HEK293 (cell line): ENCODE measurements around the gene HLA-DQB1.
"Not testable (repeated sequence)": the region's sequence is repeated elsewhere in the genome, so short reads cannot be mapped to it uniquely, and the experiment has no call there.

ENCODE experiments used
- CTCF ChIA-PET: fragments of 350-600 bp; formaldehyde crosslinking; extraction: SDS; loops from one replicate; lab custom pipeline; 2021; ENCODE audit warnings: antibody characterized with exemption; lab: Yijun Ruan, JAX
- POLR2A ChIA-PET: fragments of 300-600 bp; formaldehyde crosslinking; extraction: SDS; loops from one replicate; lab custom pipeline; 2020; ENCODE audit warnings: antibody characterized with exemption, inconsistent platforms; lab: Yijun Ruan, JAX
- H3K27ac ChIP-seq: fragments of 200-500 bp; sonication (Bioruptor generic); 2 replicates; pipeline ENCODE4 v1.5.1; 2014; ENCODE audit warnings: low read depth, low read length, control low read depth, inconsistent platforms; ENCODE audit errors: extremely low read depth
- H3K36me3 ChIP-seq, 2 experiments: fragments of 200-500 bp in 1 of 2; sonication (Bioruptor generic) in 1 of 2; 1 replicate in 1 of 2; 2 replicates in 1 of 2; pipeline ENCODE4 v1.5.1; 2014 to 2017; ENCODE audit warnings: inconsistent platforms in 2 of 2, low read length in 2 of 2; ENCODE audit not compliant: control insufficient read depth in 2 of 2, insufficient read depth in 1 of 2
- H3K4me1 ChIP-seq: fragments of 200-500 bp; sonication (Bioruptor generic); 2 replicates; pipeline ENCODE4 v1.5.1; 2014; ENCODE audit warnings: mild to moderate bottlenecking, low read length, inconsistent platforms; ENCODE audit not compliant: control insufficient read depth, insufficient read depth
- H3K4me3 ChIP-seq: 2 replicates; pipeline ENCODE4 v1.5.1; 2011; ENCODE audit warnings: low read depth, mild to moderate bottlenecking, control low read depth, low read length, moderate library complexity
- H3K9me3 ChIP-seq: fragments of 200-500 bp; sonication (Bioruptor generic); 2 replicates; pipeline ENCODE4 v1.5.1; 2014; ENCODE audit warnings: low read depth, low read length, inconsistent platforms; ENCODE audit not compliant: control insufficient read depth, insufficient read depth
- GLIS2 ChIP-seq: fragments of 450-650 bp; formaldehyde crosslinking; IDR thresholded peaks from 2 replicates; pipeline ENCODE4 v1.5.1; 2016; ENCODE audit warnings: missing biosample characterization, missing genetic modification characterization
- HIC1 ChIP-seq: fragments of 450-650 bp; formaldehyde crosslinking; IDR thresholded peaks from 2 replicates; pipeline ENCODE4 v1.5.1; 2016; ENCODE audit warnings: missing biosample characterization, missing genetic modification characterization
- INSM2 ChIP-seq: fragments of 450-650 bp; formaldehyde crosslinking; IDR thresholded peaks from 2 replicates; pipeline ENCODE4 v1.5.1; 2016; ENCODE audit warnings: missing biosample characterization, missing genetic modification characterization
- SETDB1 ChIP-seq: IDR thresholded peaks from one replicate; pipeline ENCODE4 v1.6.1; 2017; ENCODE audit warnings: mild to moderate bottlenecking, low read length, moderate library complexity, mixed read lengths; ENCODE audit not compliant: insufficient read length
- ZBTB10 ChIP-seq: fragments of 450-650 bp; formaldehyde crosslinking; IDR thresholded peaks from 2 replicates; pipeline ENCODE4 v1.5.1; 2016; ENCODE audit warnings: missing biosample characterization, missing genetic modification characterization
- ZBTB7A ChIP-seq: fragments of 450-650 bp; formaldehyde crosslinking; IDR thresholded peaks from 2 replicates; pipeline ENCODE4 v1.5.1; 2016; ENCODE audit warnings: low read depth, missing biosample characterization, missing genetic modification characterization
- ZNF157 ChIP-seq: fragments of 450-650 bp; formaldehyde crosslinking; IDR thresholded peaks from 2 replicates; pipeline ENCODE4 v1.5.1; 2016; ENCODE audit warnings: missing biosample characterization, missing genetic modification characterization
- ZNF2 ChIP-seq: fragments of 450-650 bp; formaldehyde crosslinking; IDR thresholded peaks from 2 replicates; pipeline ENCODE4 v1.5.1; 2016; ENCODE audit warnings: missing biosample characterization, missing genetic modification characterization
- ZNF280D ChIP-seq: fragments of 450-650 bp; formaldehyde crosslinking; IDR thresholded peaks from 2 replicates; pipeline ENCODE4 v1.5.1; 2016; ENCODE audit warnings: missing biosample characterization, missing genetic modification characterization
- ZNF398 ChIP-seq: fragments of 450-650 bp; formaldehyde crosslinking; IDR thresholded peaks from 2 replicates; pipeline ENCODE4 v1.5.1; 2017; ENCODE audit warnings: missing biosample characterization, missing genetic modification characterization
- ZNF501 ChIP-seq: fragments of 450-650 bp; formaldehyde crosslinking; IDR thresholded peaks from 2 replicates; pipeline ENCODE4 v1.5.1; 2016; ENCODE audit warnings: missing biosample characterization, missing genetic modification characterization
- ZNF510 ChIP-seq: fragments of 450-650 bp; formaldehyde crosslinking; IDR thresholded peaks from 2 replicates; pipeline ENCODE4 v1.5.1; 2018; ENCODE audit warnings: mild to moderate bottlenecking, missing genetic modification characterization, missing biosample characterization; ENCODE audit not compliant: insufficient replicate concordance
- ZNF530 ChIP-seq: fragments of 450-650 bp; formaldehyde crosslinking; IDR thresholded peaks from 2 replicates; pipeline ENCODE4 v1.5.1; 2016; ENCODE audit warnings: low read depth, missing biosample characterization, missing genetic modification characterization
- ZNF571 ChIP-seq: fragments of 450-650 bp; formaldehyde crosslinking; IDR thresholded peaks from 2 replicates; pipeline ENCODE4 v1.5.0; 2017; ENCODE audit warnings: missing biosample characterization, missing genetic modification characterization
- ZNF596 ChIP-seq: fragments of 450-650 bp; IDR thresholded peaks from 2 replicates; pipeline ENCODE4 v1.5.0; 2018; ENCODE audit warnings: missing biosample characterization, mild to moderate bottlenecking, missing genetic modification characterization, moderate library complexity
- ZNF621 ChIP-seq: fragments of 450-650 bp; formaldehyde crosslinking; IDR thresholded peaks from 2 replicates; pipeline ENCODE4 v1.5.1; 2017; ENCODE audit warnings: missing biosample characterization, missing genetic modification characterization
- ZNF623 ChIP-seq: fragments of 450-650 bp; formaldehyde crosslinking; IDR thresholded peaks from 2 replicates; pipeline ENCODE4 v1.5.1; 2016; ENCODE audit warnings: missing biosample characterization, missing genetic modification characterization

HLA-DQB1 gene

GRCh38 chr6:32642720-32643106 lies 23.7 kb downstream of the HLA-DQB1 start:
- H3K27ac ChIP-seq: no peak overlapping the region
- ChIA-PET CTCF (no interaction called here), POLR2A (no interaction called here)
- TF ChIP-seq ZNF596 (no peak), ZNF157 (no peak), ZNF571 (tag by site-specific recombination) (no peak), HIC1 (tag by site-specific recombination) (no peak), ZNF510 (tag by site-specific recombination) (no peak), ZBTB10 (tag by site-specific recombination) (no peak), ZNF501 (tag by site-specific recombination) (no peak), ZNF398 (tag by site-specific recombination) (no peak), ZNF621 (no peak), INSM2 (tag by site-specific recombination) (no peak), ZNF2 (tag by site-specific recombination) (no peak), ZNF530 (tag by site-specific recombination) (no peak), ZNF623 (tag by site-specific recombination) (no peak), ZBTB7A (tag by site-specific recombination) (no peak), SETDB1 (no peak), GLIS2 (tag by site-specific recombination) (no peak), ZNF280D (tag by site-specific recombination) (no peak)
- peaks cover 8% of the 10 kb centered on the region for H3K4me1 ChIP-seq
- H3K4me3 ChIP-seq: no peak overlapping the region
- H3K36me3 ChIP-seq: no peaks in the 10 kb centered on the region
- no peaks in the 10 kb centered on the region for H3K9me3 ChIP-seq

GRCh38 chr6:32641785-32642719 lies 24.4 kb downstream of the HLA-DQB1 start:
- CTCF ChIA-PET, H3K9me3 ChIP-seq, POLR2A ChIA-PET, H3K36me3 ChIP-seq, H3K27ac ChIP-seq, H3K4me3 ChIP-seq: not testable (repeated sequence)
- peaks cover 11% of the 10 kb centered on the region for H3K4me1 ChIP-seq
